KMS-11 (cell line): ENCODE results near the gene TBCD.
"Not testable (repeated sequence)": the region's sequence is repeated elsewhere in the genome, so short reads cannot be mapped to it uniquely, and the experiment has no call there.

ENCODE experiments used
- H2AFZ ChIP-seq: fragments of 200-600 bp; sonication (generic); 2 replicates; pipeline ENCODE4 v1.6.1; 2016; ENCODE audit warnings: antibody characterized with exemption, mixed run types, low read depth
- H3K27ac ChIP-seq: fragments of 200-600 bp; sonication (generic); 2 replicates; pipeline ENCODE4 v1.6.1; 2016; ENCODE audit warnings: mild to moderate bottlenecking, mixed run types
- H3K27me3 ChIP-seq: fragments of 200-600 bp; sonication (generic); 2 replicates; pipeline ENCODE4 v1.6.1; 2017; ENCODE audit warnings: mild to moderate bottlenecking, low read depth, mixed run types, moderate library complexity; ENCODE audit not compliant: insufficient read depth
- H3K36me3 ChIP-seq: fragments of 200-600 bp; sonication (generic); 2 replicates; pipeline ENCODE4 v1.6.1; 2017; ENCODE audit warnings: mild to moderate bottlenecking, mixed run types; ENCODE audit not compliant: insufficient read depth
- H3K4me1 ChIP-seq: fragments of 200-600 bp; sonication (generic); 2 replicates; pipeline ENCODE4 v1.6.1; 2016; ENCODE audit warnings: mild to moderate bottlenecking, low read depth, mixed run types; ENCODE audit not compliant: poor library complexity, severe bottlenecking
- H3K4me2 ChIP-seq: fragments of 200-600 bp; sonication (generic); 2 replicates; pipeline ENCODE4 v1.7.0; 2016; ENCODE audit warnings: mild to moderate bottlenecking, mixed run types
- H3K4me3 ChIP-seq: fragments of 200-600 bp; sonication (generic); IDR thresholded peaks from 2 replicates; pipeline ENCODE4 v1.6.1; 2017; ENCODE audit warnings: low read depth, low read length, mixed read lengths; ENCODE audit not compliant: insufficient read depth
- H3K79me2 ChIP-seq: fragments of 200-600 bp; sonication (generic); 2 replicates; pipeline ENCODE4 v1.6.1; 2016; ENCODE audit warnings: low read depth, mixed run types; ENCODE audit not compliant: insufficient read depth
- H3K9ac ChIP-seq: fragments of 200-600 bp; sonication (generic); 2 replicates; pipeline ENCODE4 v1.6.1; 2016; ENCODE audit warnings: mild to moderate bottlenecking, mixed run types
- H4K20me1 ChIP-seq: fragments of 200-600 bp; sonication (generic); 2 replicates; pipeline ENCODE4 v1.6.1; 2016; ENCODE audit warnings: mild to moderate bottlenecking, mixed run types; ENCODE audit not compliant: insufficient read depth
- TF ChIP-seq, protein P1 (sequence below): fragments of 200-600 bp; sonication (generic); conservative IDR thresholded peaks from 2 replicates; pipeline ENCODE4 v1.6.1; 2017; ENCODE audit warnings: low read depth, mild to moderate bottlenecking, antibody characterized with exemption, low read length, moderate library complexity, mixed read lengths

The TBCD gene

GRCh38 chr17:82966415-82966814 lies 214.6 kb downstream of the TBCD start:
- Histone ChIP-seq H3K36me3 (no peaks in the 10 kb centered on the region), H2AFZ (no peak overlapping the region), H3K4me1 (no peaks in the 10 kb centered on the region), H3K79me2 (no peaks in the 10 kb centered on the region), H3K4me2 (no peak overlapping the region), H4K20me1 (no peaks in the 10 kb centered on the region), H3K4me3 (no peak overlapping the region), H3K27me3 (no peaks in the 10 kb centered on the region; the same call in 1 of the 2 replicates), H3K27ac (no peak overlapping the region), H3K9ac (no peak overlapping the region)
- TF ChIP-seq, protein P1, sequence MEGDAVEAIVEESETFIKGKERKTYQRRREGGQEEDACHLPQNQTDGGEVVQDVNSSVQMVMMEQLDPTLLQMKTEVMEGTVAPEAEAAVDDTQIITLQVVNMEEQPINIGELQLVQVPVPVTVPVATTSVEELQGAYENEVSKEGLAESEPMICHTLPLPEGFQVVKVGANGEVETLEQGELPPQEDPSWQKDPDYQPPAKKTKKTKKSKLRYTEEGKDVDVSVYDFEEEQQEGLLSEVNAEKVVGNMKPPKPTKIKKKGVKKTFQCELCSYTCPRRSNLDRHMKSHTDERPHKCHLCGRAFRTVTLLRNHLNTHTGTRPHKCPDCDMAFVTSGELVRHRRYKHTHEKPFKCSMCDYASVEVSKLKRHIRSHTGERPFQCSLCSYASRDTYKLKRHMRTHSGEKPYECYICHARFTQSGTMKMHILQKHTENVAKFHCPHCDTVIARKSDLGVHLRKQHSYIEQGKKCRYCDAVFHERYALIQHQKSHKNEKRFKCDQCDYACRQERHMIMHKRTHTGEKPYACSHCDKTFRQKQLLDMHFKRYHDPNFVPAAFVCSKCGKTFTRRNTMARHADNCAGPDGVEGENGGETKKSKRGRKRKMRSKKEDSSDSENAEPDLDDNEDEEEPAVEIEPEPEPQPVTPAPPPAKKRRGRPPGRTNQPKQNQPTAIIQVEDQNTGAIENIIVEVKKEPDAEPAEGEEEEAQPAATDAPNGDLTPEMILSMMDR = no peak

- Histone ChIP-seq H3K79me2 (no peaks in the 10 kb centered on the region), H3K36me3 (no peaks in the 10 kb centered on the region), H3K4me3 (no peak overlapping the region), H3K4me2 (no peak overlapping the region), H2AFZ (no peak overlapping the region), H3K27ac (no peak overlapping the region), H3K9ac (no peak overlapping the region), H4K20me1 (no peaks in the 10 kb centered on the region), H3K27me3 (no peaks in the 10 kb centered on the region; the same call in 1 of the 2 replicates), H3K4me1 (no peaks in the 10 kb centered on the region)
- TF ChIP-seq, protein P1 = no peak
Observed at GRCh38 chr17:82967268-82968032, 215.6 kb downstream of the TBCD start.

DNA sequence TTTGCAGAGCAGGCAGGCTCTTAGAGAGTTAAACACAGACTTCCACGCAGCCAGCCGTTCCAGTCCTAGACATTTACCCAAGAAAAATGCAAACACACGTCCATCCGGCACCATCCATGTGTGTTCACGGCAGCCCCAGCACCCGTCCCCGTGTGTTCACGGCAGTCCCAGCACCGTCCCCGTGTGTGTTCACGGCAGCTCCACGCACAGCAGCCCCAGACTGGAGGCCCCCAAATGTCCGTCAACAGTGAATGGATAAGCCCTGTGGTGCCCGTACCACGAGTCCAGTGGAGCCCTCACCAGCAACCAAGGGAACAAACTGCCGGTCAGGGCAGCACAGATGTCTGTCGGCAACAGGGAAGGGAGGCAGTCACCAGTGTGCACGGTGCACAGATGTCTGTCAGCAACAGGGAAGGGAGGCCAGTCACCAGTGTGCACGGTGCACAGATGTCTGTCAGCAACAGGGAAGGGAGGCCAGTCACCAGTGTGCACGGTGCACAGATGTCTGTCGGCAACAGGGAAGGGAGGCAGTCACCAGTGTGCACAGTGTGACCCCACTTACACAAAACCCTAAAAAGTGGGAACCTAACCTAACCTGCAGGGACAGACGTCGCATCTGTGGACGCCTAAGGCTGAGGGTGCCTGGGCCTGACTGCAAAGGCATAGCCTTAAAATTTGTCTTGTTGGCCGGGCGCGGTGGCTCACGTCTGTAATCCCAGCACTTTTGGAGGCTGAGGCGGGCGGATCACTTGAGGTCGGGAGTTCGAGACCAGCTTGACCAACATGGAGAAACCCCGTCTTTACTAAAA lies 216.4 kb downstream of the TBCD start:
- not testable (repeated sequence) for H2AFZ ChIP-seq, H3K4me3 ChIP-seq, H3K79me2 ChIP-seq, H3K9ac ChIP-seq, H3K27me3 ChIP-seq, H3K36me3 ChIP-seq, H3K4me2 ChIP-seq, H3K4me1 ChIP-seq, H4K20me1 ChIP-seq, H3K27ac ChIP-seq

DNA sequence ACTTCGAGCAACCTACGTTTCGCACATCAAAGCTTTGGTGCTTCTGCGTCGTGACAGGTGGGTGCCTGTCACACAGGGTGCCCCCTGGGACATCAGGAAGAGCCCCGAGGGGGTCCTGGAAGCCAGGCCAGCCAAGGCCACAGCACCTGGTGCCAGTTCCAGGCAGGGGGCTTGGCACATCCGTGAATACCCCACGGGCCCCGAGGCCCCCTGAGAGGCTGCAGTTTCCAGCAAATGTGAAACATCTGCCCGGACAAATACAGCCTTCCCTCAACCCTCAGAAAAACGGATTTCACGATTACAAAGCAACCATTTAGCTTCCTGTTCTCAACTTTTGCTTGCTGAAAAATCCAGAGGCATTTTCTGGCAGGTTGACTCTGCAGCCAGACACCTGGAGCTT lies 218.2 kb downstream of the TBCD start:
- H3K4me1 ChIP-seq = no peaks in the 10 kb centered on the region
- H3K79me2 ChIP-seq = no peaks in the 10 kb centered on the region
- no peak overlapping the region for H3K4me2 ChIP-seq
- H2AFZ ChIP-seq = no peak overlapping the region
- H3K4me3 ChIP-seq = no peak overlapping the region
- H3K36me3 ChIP-seq = no peaks in the 10 kb centered on the region
- TF ChIP-seq, protein P1 = no peak
- H3K9ac ChIP-seq = no peak overlapping the region
- no peaks in the 10 kb centered on the region for H3K27me3 ChIP-seq
- no peaks in the 10 kb centered on the region for H4K20me1 ChIP-seq
- no peak overlapping the region for H3K27ac ChIP-seq
